ENCODE results near the gene BAIAP3.

Gene BAIAP3

DNA sequence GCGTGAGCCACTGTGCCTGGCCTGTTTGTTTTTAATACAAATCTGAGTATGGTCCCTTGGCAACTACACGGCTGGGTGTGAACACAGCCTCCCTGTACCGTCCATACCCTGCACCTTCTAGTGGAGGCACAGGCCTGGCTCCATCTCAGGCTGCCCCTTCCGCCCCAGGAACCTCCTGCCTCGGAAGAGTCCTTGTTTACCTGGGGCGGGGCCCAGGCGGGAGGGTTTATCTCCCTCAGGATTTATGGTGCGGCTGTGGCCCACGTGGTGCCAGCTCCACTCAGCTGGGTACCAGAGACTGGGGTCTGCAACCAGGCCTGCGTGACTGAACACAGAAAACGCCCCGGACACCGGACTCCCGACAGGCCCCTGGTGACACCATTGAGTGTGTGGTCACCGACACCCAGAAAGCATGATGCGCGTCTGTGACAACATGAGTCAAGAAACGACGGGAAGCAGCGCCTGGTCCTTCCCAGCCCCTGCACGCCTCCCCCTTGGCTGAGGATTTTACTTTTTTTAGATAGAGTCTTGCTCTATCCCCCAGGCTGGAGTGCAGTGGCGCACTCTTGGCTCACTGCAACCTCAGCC lies 62.1 kb downstream of the BAIAP3 start:
- TF ChIP-seq, protein P1, sequence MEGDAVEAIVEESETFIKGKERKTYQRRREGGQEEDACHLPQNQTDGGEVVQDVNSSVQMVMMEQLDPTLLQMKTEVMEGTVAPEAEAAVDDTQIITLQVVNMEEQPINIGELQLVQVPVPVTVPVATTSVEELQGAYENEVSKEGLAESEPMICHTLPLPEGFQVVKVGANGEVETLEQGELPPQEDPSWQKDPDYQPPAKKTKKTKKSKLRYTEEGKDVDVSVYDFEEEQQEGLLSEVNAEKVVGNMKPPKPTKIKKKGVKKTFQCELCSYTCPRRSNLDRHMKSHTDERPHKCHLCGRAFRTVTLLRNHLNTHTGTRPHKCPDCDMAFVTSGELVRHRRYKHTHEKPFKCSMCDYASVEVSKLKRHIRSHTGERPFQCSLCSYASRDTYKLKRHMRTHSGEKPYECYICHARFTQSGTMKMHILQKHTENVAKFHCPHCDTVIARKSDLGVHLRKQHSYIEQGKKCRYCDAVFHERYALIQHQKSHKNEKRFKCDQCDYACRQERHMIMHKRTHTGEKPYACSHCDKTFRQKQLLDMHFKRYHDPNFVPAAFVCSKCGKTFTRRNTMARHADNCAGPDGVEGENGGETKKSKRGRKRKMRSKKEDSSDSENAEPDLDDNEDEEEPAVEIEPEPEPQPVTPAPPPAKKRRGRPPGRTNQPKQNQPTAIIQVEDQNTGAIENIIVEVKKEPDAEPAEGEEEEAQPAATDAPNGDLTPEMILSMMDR (IDR thresholded peaks at IDR 0.05; ENCODE audit: low read depth, low read length, missing control alignments) = no peak
- H3K4me3 ChIP-seq (replicated peaks; ENCODE audit: low read depth, low read length) = no peak overlapping the region
- DNase-seq (ENCODE audit: extremely low read depth, low read depth) = no peak

DNA sequence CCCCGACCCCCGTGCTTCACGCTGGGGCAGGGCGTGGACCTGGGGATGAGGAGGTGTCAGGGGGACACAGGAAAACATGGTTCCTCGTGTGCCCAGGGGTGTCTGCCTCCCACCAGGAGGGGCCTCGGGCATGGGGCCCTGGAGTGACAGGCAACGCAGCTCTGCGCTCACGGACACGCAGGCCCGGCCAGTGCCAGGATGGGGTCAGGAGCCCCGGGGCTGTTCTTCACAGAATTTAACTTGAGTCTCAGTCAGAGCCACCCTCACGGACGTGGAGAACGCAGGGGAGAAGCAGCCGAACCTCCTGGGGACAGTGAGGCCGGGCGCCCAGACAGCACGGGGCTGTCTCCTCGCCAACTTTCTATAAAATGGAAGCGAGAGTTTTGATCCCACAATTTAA lies 64.3 kb downstream of the BAIAP3 start:
- DNase-seq (ENCODE audit: extremely low read depth, low read depth) = no peak
- TF ChIP-seq, protein P1 (IDR thresholded peaks at IDR 0.05; ENCODE audit: low read depth, low read length, missing control alignments) = no peak
- no peak overlapping the region for H3K4me3 ChIP-seq (replicated peaks; ENCODE audit: low read depth, low read length)

DNA sequence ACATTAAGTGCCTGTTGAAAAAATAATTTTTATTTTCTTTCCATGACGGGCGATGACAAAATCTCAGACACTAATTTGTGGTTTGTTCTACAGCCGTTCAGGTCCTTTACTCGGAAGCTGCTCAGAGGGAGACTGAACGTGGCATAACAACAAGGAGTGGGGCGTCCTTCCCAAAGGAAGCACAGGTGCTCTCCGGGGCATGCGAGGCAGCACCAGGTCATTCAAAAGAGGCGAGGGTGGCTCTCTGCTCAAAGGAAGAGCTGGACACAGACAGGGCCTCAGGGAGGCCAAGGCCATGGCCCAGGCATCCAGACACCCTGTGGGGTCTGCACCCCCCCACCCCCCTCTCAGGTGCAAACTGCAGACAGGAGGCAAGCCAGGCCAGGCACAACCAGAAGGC lies 64.9 kb downstream of the BAIAP3 start:
- H3K4me3 ChIP-seq (replicated peaks; ENCODE audit: low read depth, low read length) = no peak overlapping the region
- TF ChIP-seq, protein P1 (IDR thresholded peaks at IDR 0.05; ENCODE audit: low read depth, low read length, missing control alignments) = no peak
- DNase-seq (ENCODE audit: extremely low read depth, low read depth) = no peak

Data from HFF-Myc (cell line).